ENCODE results near the gene EPN1. TPM values are rescaled to one million over a fixed set of nuclear protein-coding genes. Genes with fewer than 3 reads are reported as not detected.
A peak's percentile ranks its signal among the peaks of the same experiment; 100 is the strongest.

EPN1 gene
- total and polyA plus RNA-seq, 7 donors, result 22.8 to 162 (median 54.3) TPM

DNA sequence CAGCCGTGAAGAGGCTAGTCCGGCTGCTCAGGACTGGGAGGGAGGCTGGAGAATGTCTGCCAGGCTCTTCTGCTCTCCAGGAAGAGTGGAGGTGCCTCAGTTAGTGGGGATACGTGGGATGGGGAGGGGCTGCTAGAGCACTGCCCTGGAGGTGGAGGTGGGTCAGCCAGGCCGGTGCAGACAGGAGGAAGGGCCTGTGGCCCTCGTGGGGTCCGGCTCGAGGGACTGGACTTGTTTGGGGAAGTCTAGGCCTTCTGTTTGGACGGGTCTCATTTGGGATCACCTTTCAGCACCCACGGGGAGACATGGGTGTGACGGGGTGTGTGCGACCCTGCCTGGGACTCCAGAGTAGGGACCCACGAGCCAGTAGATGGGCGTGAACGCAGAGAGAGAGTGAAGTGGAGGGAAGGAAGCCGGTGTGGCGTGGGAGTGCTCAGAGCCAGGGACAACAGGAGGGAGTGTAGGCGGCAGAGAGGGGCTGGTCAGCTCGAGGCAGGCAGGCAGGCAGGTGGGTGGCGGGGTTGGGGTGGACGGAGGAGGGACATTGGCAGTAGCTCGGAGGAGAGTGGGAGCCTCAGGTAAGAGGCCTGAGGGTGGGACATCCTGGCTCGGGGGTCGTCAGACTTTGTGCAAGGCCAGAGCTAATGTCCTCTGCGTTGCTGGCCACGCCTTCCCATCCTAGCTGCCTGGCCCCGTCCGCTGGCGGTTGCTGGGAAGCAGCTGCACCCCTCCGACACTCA is 11.5 kb downstream of the EPN1 start:
- 57 to 84% methylated on average over 29 of the region's 29 CpGs for WGBS, 2 donors
- no peaks in the 10 kb centered on the region for H3K9me3 ChIP-seq
- H3K27ac ChIP-seq, result no peak overlapping the region
- TF ChIP-seq POLR2AphosphoS5 (IDR thresholded peaks at IDR 0.05) (no peak), POLR2A (IDR thresholded peaks at IDR 0.05) (no peak), EP300 (IDR thresholded peaks at IDR 0.05) (no peak)
- TF ChIP-seq, protein P1, sequence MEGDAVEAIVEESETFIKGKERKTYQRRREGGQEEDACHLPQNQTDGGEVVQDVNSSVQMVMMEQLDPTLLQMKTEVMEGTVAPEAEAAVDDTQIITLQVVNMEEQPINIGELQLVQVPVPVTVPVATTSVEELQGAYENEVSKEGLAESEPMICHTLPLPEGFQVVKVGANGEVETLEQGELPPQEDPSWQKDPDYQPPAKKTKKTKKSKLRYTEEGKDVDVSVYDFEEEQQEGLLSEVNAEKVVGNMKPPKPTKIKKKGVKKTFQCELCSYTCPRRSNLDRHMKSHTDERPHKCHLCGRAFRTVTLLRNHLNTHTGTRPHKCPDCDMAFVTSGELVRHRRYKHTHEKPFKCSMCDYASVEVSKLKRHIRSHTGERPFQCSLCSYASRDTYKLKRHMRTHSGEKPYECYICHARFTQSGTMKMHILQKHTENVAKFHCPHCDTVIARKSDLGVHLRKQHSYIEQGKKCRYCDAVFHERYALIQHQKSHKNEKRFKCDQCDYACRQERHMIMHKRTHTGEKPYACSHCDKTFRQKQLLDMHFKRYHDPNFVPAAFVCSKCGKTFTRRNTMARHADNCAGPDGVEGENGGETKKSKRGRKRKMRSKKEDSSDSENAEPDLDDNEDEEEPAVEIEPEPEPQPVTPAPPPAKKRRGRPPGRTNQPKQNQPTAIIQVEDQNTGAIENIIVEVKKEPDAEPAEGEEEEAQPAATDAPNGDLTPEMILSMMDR (IDR thresholded peaks at IDR 0.05), result no peak
- peaks cover 29 to 80% (median 48%) of the 10 kb centered on the region in 4 donors for H3K36me3 ChIP-seq
- no peak for DNase-seq
- intact Hi-C loops (cut with DNase I), result no loop called here
- no peak overlapping the region for H3K4me3 ChIP-seq
- H3K4me1 ChIP-seq, result peaks cover 0 to 7% (median 0%) of the 10 kb centered on the region in 4 donors
- H3K27me3 ChIP-seq, result no peaks in the 10 kb centered on the region

DNA sequence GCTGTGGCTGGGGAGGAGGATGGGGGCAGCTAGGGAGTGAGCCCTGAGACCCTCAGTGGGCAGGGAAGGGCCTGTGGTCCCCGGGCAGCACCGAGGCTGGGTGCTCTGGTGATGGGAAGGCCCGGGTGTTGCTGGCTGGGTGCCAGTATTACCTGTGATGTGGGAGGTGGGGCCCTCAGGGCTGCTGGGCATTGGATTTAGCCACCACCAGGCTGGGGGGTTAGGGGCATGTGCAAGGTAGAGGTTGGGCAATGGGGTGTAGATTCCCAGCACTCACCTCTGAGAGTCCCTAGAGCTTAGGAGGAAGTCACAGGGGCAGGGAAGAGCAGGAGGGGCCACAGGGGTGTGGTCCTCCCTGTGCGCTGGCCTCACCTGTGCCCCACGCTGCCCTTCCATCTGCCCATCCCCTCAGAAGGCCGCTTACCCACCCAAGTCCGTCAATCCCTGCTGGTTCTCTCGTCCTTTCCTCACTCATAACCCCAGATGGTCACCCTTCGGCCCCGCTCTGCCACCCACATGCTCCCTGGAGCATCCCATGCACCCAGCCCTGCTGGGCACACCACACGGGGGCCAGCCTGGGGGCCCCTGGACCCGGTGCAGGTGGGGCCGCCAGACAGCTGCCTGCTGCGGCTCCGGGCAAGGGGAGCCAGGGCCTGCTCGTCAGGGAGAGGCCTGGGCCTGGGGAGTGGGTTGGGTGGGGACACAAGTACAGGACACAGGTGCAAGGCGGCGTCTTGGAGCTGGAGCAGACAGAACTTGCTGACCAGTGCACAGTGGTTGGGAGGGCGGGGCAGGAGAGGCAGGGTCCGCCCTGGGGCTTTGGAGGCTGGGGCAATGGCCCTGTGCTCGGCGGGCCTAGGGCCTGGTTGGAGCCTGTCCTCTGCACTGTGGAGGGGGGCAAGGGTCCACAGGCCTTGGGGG is 12.5 kb downstream of the EPN1 start:
- no peak for TF ChIP-seq POLR2A (IDR thresholded peaks at IDR 0.05)
- TF ChIP-seq POLR2AphosphoS5 (IDR thresholded peaks at IDR 0.05), result no peak
- TF ChIP-seq, protein P1 (IDR thresholded peaks at IDR 0.05), result no peak
- no peak for TF ChIP-seq EP300 (IDR thresholded peaks at IDR 0.05)
- H3K4me3 ChIP-seq, result no peak overlapping the region
- WGBS, 2 donors, result 19 to 75% methylated on average over 22 of the region's 22 CpGs
- no peaks in the 10 kb centered on the region for H3K27me3 ChIP-seq
- peaks cover 29 to 91% (median 52%) of the 10 kb centered on the region in 4 donors for H3K36me3 ChIP-seq
- H3K4me1 ChIP-seq, result peaks cover 0 to 7% (median 0%) of the 10 kb centered on the region in 4 donors
- H3K27ac ChIP-seq, result no peak overlapping the region
- no peak for DNase-seq
- intact Hi-C loops (cut with DNase I), result no loop called here
- H3K9me3 ChIP-seq, result no peaks in the 10 kb centered on the region

DNA sequence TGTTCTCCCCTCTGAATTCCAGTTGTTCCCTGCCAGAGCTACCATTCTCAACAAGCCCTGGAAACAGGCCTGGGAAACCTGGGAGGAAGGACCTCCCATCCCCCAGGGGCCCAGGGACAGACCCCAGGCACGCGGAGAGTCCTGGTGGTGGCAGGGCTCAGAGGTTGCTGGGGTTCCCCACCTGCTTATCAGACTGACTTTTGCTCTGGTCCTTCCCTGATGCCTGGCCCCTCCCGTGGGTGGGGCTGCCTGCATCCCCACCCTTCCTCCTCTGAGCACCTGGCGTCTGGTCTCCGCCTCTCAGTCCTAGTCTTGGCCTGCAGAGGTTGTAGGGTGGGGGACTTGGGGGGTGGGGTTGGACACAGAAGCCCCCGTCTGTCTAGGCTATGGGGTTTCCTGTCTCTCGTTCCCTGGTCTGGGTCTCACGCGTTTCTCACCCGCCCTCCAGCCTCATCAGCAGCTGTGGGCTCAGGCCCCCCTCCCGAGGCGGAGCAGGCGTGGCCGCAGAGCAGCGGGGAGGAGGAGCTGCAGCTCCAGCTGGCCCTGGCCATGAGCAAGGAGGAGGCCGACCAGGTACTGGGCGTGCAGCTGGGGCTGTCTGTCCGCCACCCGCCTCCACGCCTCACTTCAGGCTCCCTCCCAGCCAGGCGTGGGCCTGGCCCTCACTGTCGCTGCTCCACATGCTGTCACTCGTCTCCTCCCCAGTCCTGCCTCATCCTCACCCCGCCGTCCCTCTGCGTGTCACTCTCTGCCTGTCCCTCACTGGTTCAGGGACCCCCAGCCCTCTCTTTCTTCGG is 13.6 kb downstream of the EPN1 start:
- peak; percentile 50 for DNase-seq
- TF ChIP-seq EP300 (IDR thresholded peaks at IDR 0.05) (no peak), POLR2AphosphoS5 (IDR thresholded peaks at IDR 0.05) (no peak), POLR2A (IDR thresholded peaks at IDR 0.05) (no peak)
- TF ChIP-seq, protein P1 (IDR thresholded peaks at IDR 0.05), result no peak
- peaks cover 0 to 7% (median 0%) of the 10 kb centered on the region in 4 donors for H3K4me1 ChIP-seq
- H3K9me3 ChIP-seq, result no peaks in the 10 kb centered on the region
- H3K4me3 ChIP-seq, result no peak overlapping the region
- intact Hi-C loops (cut with DNase I), result no loop called here
- no peaks in the 10 kb centered on the region for H3K27me3 ChIP-seq
- peaks cover 29 to 95% (median 60%) of the 10 kb centered on the region in 4 donors for H3K36me3 ChIP-seq
- no peak overlapping the region for H3K27ac ChIP-seq
- 15 to 55% methylated on average over 27 of the region's 27 CpGs for WGBS, 2 donors

DNA sequence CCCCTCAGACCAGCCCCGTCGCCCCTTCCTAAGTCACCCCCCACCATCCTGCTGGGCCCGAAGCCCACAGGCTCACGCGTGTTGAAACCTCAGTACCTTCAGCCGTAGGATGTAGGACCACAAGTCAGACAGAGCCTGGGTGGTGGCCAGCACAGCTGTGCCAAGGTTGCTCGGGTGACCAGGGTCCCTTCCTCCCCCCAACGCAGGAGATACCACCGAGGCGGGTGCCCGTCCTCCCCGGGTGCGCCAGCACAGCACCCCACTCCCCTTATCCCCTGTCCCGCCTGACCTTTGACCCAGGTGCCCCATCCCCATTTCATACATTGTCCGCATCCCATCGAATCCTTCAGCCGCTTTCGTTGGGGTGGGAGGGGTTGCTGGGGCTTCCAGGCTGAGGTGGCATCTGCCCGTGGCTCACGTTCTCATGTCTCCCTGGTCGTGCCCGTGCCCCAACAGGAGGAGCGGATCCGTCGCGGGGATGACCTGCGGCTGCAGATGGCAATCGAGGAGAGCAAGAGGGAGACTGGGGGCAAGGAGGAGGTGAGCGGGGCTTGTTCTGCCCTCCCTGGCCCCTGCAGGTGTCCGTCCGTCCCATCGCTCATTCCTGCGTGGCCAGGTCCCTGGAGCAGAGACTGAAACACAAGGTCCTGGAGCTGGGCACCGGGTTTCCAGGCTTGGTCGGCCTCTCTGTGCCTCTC is 14.5 kb downstream of the EPN1 start:
- Histone ChIP-seq H3K36me3 (peaks cover 36 to 96% (median 63%) of the 10 kb centered on the region in 4 donors), H3K9me3 (no peaks in the 10 kb centered on the region), H3K27ac (no peak overlapping the region), H3K4me3 (no peak overlapping the region), H3K27me3 (no peaks in the 10 kb centered on the region), H3K4me1 (peaks cover 0 to 7% (median 0%) of the 10 kb centered on the region in 4 donors)
- intact Hi-C loops (cut with DNase I), result no loop called here
- TF ChIP-seq POLR2AphosphoS5 (IDR thresholded peaks at IDR 0.05) (no peak), EP300 (IDR thresholded peaks at IDR 0.05) (no peak)
- TF ChIP-seq, protein P1 (IDR thresholded peaks at IDR 0.05), result no peak
- WGBS, 2 donors, result 75 to 92% methylated on average over 35 of the region's 35 CpGs
- peak; percentile 56 for DNase-seq
